GM19395 (cell line): ENCODE measurements around the gene PABPC1L.

ENCODE experiments used
- ATAC-seq: cut with Tn5 transposase; IDR thresholded peaks from one replicate; pipeline ENCODE4 v1.9.1; 2021; ENCODE audit warnings: mild to moderate bottlenecking, moderate library complexity; ENCODE audit not compliant: unreplicated experiment

The PABPC1L gene

GRCh38 chr20:44900231-44900854 is 9.5 kb upstream of the PABPC1L start:
- no peak for ATAC-seq

GRCh38 chr20:44901974-44902373 is 7.9 kb upstream of the PABPC1L start:
- no peak for ATAC-seq

- no peak for ATAC-seq
These were observed 5.5 kb upstream of the PABPC1L start for GRCh38 chr20:44904377-44904776.

DNA sequence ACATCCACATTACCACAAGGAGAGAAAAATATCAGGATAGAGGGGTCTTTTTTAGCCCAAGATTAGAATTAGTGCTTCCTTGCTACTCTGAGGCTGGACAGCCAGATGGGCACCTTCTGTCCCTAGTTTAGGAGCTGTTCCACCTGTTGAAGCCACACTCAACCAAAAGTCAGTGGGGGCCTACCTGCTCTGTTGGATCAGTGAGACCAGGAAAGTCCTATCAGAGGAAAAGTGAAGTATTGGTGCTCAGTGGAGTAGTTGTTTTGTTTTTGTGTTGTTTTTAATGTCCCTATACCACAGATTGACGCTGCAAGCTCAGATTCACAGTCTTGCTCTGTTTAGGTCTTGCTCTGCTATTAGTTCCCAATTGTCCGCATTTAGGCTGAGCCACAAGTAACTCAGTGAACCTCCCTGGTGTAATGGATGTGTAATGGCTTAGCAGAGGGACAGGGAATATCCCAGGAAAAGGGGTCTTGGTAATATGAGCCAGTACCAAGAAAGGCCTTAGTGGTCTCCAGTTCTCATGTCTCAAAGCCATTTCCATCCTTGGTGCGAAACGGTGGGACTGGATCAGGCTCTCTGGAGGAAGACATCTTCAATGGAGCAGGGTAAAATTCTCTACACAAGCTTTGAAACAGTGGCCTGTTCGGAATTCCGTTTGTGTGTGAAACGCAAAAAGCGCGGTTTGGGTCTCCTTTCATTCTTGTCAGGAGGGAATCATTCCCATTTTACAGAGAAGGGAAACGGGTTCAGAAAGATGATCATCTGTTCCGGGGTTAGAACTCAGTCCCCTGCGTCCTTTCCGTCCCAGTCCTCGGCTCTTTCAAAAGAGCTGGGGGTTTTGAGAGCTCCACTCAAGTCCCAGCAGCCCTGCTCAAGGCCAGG is 631 bp upstream of the PABPC1L start:
- ATAC-seq: no peak

- ATAC-seq: no peak
These were observed 916 bp downstream of the PABPC1L start for GRCh38 chr20:44910690-44911262.

DNA sequence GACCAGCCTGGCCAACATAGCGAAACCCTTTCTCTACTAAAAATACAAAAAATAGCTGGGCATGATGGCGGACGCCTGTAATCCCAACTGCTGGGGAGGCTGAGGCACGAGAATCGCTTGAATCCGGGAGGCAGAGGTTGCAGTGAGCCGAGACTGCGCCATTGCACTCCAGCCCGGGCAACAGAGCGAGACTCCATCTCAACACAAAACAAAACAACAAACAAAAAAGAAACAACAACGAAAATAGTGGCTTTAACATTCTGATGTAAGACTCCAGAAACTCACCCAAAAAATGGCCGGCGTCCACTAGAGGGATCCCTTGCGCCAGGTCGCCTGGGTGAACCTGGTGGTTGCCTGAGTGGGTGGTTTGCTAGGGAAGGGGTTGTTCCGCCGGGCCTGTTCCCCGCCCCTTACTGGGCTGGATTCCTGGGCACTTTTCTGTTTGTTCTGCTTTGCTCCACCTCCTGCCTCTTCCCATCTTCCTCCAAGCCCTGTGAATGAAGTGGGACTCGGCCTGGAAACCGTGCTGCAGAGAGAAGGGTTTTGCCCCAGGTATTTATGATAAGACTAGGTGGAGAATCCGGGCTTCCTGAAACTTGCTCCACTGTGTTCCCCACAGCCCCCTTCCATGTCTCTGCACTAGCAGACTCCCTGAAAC is 1.5 kb downstream of the PABPC1L start:
- no peak for ATAC-seq

- no peak for ATAC-seq
These were observed 2.3 kb downstream of the PABPC1L start for GRCh38 chr20:44912189-44912588.

- no peak for ATAC-seq
These were observed 5.1 kb downstream of the PABPC1L start for GRCh38 chr20:44914924-44915323.

- ATAC-seq: no peak
These were observed 6.7 kb downstream of the PABPC1L start for GRCh38 chr20:44916586-44916985.

- no peak for ATAC-seq
These were observed 7.5 kb downstream of the PABPC1L start for GRCh38 chr20:44917399-44917798.

- ATAC-seq: no peak
These were observed 8.5 kb downstream of the PABPC1L start for GRCh38 chr20:44918342-44918741.

DNA sequence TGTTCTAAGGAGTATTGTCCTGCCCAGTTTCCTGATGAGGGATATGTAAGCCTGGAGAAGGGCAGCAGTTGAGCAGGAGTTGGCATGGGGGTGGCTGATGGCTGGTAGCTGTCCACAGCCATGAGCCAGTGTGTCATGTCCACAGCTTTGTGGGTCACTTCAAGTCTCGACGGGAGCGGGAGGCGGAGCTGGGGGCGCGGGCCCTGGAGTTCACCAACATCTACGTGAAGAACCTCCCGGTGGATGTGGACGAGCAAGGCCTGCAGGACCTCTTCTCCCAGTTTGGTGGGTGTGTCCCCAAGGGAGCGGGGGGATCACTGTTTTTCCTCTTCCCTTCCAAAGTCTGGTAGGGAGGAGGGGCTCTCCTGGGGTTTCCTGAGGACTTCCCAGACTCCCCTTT is 8.9 kb downstream of the PABPC1L start:
- no peak for ATAC-seq

- ATAC-seq: no peak
These were observed 11.6 kb downstream of the PABPC1L start for GRCh38 chr20:44921447-44921846.

GRCh38 chr20:44924541-44924940 is 14.7 kb downstream of the PABPC1L start:
- ATAC-seq: no peak

GRCh38 chr20:44928595-44928994 is 18.7 kb downstream of the PABPC1L start:
- ATAC-seq: no peak

GRCh38 chr20:44930517-44931168 is 20.8 kb downstream of the PABPC1L start:
- ATAC-seq: no peak

DNA sequence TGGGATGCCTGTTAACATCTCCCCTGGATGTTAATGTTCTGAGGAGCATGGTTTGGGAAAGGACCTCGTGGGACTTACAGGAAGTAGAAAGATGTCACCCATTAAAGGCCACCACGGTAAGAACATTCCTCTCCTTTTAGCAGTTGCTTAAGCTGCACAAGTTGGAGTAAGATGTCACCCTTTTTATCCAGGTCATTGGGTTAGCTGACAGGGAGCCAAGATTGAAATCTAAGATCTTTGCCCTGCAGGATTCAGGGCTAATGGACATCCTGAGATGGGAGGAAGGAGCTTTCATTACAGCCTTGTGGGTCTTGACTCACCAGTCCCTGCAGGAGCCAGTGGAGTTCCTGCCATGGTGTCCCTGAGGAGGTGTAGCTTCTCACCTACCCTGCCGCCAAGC is 22.1 kb downstream of the PABPC1L start:
- no peak for ATAC-seq

- no peak for ATAC-seq
These were observed 23.1 kb downstream of the PABPC1L start for GRCh38 chr20:44932916-44933315.

GRCh38 chr20:44936510-44936909 is 26.6 kb downstream of the PABPC1L start:
- no peak for ATAC-seq

DNA sequence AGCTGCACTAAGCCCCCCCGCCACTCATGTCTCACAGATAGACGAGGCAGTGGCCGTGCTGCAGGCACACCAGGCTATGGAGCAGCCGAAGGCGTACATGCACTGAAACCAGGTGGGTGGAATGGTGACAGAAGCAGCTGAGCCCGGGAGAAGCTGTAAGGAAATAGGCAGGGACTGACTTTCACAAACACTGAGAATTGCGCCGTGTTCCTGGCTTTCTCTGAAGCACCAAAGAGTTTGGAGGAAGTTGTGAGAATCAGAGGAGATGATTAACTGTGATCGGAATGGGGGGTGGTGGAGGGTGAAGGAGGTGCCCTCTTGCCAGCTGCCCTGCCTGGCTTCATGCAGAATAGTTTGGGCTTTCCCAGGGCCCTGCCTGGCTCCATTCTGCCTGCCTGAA is 28.8 kb downstream of the PABPC1L start:
- no peak for ATAC-seq

DNA sequence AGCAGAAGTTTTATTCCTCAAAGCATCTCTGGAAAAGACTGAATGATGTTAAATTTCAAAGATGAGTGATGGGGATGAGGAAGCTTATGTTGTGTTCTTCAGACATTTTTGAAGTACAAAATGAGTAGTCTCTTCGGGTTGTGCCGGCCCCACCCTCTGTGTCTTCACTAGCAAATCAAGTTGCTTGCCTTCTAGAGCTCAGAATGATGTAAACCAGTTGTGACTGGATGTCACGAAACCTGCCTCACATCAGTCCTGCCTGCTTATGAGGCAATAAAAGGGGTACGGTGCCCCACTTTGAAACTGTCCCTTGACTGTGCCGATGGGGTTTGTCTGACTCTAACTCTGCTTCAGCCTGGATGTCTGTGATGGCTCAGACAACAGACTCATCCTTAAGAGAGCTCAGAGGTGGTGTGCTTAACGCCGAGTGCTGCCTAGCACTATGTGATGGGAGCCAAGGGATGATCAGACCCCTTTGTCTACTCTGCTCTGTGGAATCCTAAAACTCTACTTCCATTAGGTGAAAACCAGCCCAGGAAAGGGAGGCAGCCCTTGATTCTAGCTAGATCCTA is 31.3 kb downstream of the PABPC1L start:
- no peak for ATAC-seq
